IPS-NIHi11 (cell line): ENCODE data around the gene MYO5B.

Source experiments
- DNase-seq: peaks from one replicate; pipeline ENCODE4 v3.0.0; 2012; ENCODE audit warnings: mixed read lengths, low spot score

MYO5B gene

DNA sequence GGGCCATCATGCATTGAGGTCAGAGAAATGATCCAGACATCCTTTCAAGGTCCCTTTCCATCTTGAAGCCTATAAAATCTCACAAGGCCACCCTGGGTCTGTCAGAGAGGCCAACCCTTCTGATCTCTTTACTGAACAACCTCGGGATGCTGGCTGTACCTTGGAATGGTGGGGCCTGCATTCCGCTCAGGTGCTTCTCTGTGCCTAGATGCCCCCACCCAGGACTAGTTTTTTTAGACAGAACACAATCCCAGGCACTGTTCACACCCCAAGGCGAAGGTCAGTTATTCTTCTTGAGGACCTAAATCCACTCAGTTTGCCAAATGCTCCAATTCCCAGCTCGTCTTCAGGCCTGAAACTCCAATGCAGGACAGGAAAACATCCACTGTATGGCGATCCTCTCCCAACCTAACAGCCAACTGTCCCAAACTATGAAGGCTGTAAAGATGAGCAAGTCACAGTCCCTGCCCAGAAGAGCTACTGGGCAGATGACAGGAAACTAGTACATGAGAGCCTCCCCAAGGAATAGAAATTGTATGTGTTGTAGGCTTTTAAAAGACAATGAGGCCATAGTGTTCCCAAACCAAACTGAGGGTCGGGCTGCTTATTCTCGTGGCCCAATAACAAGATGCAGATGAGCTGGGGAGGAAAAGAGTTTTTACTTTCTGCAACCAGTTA lies 227.2 kb downstream of the MYO5B start:
- no peak for DNase-seq

DNA sequence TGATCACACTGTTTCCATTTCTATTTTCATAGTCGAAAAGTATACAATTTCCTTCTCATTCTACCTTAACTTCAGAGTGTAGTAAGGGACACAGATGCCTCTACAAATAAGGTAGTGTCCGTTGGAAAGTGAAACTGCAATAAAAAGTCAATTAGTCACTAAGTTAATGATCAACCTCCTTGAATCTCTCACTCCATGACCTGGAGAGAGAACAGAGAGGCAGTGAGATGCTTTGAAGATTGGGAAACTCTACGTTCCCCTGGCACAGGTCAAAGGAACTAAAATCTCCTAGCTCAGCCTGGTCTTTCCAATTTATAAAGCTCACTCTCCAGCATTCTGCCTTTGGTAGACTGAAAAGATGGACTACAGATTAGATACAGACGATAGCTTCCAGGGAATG lies 227.8 kb downstream of the MYO5B start:
- DNase-seq, result no peak

GRCh38 chr18:49966090-49966489 lies 228.9 kb downstream of the MYO5B start:
- no peak for DNase-seq

GRCh38 chr18:49963217-49963616 lies 231.7 kb downstream of the MYO5B start:
- no peak for DNase-seq

DNA sequence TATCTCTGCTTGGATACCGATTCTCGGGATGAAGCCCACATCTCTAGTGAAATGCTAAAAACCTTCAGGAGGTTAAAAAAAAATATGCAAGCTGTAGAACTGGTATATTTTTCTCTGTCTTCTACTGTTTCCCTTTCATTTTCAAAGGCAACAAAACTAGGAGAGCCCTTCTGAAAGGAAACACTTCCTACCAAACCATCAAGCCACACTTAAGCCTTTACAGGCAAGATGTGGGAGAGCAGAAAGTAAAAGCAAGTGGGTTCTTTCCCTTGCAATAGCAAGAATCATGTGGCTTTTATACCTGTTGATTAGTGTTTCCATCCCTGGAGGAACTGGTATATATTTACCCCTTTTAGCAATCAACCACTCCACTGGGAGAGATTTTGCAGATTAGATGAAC lies 233.7 kb downstream of the MYO5B start:
- no peak for DNase-seq

DNA sequence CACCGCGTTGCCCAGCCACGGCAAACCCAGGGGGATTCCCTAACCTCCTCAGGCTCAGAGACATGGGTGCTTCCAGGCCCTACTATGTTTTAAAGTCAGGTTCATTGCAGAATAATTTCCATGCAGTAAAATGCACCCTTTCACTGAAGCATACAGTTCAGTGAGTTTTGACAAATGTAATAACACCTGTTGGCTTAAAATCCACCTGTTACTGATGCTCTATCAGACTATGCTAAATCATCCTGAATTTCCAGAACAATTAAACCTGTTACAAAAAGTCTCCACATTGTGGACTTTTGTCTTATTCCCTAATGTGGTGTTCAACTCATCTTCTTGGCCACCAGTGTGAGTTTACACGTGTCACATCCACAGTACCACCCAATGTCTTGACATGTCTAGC lies 234.6 kb downstream of the MYO5B start:
- DNase-seq, result no peak

- no peak for DNase-seq
These were observed 235.8 kb downstream of the MYO5B start for GRCh38 chr18:49959176-49959575.

DNA sequence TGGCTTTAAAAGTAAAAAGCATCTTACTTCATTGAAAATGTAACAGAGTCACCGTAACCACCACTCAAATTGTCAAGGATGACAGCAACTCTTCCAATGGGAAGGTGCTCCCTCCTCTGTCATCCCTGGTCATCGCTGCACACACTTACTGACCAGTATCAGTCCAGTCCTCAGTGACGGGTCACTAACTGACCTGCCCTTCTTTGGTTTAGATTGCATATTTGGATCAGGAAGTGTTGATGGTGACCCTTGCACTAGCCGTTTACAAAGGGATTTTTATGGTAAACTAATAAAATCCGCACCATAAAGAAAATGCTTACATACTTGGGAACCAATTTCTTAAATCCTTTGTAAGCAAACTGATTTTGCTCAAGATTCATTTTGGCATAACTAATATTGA lies 239.7 kb downstream of the MYO5B start:
- DNase-seq, result no peak

DNA sequence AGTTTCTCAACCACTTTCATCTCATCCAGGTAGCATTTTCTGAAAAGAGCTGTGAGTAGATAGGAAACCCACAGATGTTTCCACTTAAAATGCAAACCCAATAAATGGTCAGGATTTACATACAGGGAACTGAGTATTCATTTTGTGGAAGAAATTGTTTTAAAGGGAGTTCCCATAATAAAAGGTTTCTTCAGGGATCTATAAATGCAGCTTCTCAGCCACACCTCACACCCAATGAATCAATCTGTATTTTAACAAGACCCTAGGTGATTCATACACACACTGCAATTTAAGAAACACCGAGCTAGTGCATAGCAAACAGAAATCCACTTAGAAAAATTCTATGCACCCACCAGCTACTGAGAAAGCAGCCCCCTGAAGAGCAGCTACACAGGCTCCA lies 241.6 kb downstream of the MYO5B start:
- no peak for DNase-seq

DNA sequence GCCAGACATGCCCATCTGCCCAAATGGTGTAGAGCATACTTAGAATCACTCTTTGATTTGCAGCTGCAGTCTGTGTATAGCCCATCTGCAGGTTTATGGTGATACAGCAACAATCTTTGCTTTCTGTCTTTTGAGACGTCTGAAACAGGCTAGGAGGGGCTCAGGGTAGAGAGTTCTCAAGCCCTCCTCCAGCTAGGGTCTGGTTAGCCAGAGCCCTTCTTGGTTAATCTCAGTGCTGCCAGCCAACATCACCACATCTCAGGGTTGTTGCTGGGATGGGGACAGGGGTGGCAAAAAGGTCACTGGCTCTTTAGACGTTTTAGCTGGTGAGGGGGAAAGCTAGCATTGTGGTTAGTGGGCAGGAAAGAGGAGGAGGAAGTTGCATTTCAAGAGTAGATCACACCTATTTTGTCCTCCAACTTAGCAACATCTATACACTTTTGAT lies 245.0 kb downstream of the MYO5B start:
- no peak for DNase-seq

DNA sequence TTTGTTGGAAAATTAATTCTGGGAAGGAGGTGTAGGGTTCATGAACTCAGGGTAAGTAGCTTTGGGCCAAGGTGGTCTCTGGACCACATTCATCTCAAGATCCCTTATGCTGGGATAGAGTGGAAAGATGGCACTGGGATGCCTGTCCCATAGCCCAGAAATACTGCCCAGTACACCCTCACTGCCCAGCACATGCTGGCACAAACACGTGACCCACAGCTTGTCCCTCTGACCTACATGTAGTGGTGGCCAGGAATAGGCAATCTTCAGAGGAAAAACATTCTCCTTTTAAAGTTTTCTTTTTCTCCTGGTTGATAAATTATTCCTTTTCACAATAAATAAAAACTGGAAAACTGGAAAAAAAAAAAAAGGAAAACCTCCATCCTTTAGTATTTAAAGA lies 246.0 kb downstream of the MYO5B start:
- DNase-seq, result no peak

DNA sequence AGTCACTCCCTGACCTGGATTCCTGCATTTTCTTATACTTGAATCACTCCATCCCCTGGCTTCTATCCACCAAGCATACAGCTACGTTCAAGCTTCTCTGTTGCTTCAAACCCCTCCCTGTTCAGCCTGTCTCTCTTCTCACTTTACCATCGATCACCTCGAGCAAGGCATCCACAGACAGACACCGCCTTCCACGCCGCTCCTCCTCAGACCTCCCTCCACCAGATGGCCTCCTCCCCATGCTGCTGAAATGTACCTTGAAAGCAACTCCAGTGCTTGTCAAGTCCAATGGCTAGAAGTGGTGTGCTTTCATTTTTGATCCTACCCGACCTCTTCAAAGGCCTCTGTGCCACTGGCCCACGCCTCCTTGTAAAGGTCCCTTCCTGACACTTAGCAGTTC lies 250.3 kb downstream of the MYO5B start:
- peak; percentile 38 for DNase-seq

GRCh38 chr18:49936821-49937220 lies 258.1 kb downstream of the MYO5B start:
- DNase-seq, result no peak

DNA sequence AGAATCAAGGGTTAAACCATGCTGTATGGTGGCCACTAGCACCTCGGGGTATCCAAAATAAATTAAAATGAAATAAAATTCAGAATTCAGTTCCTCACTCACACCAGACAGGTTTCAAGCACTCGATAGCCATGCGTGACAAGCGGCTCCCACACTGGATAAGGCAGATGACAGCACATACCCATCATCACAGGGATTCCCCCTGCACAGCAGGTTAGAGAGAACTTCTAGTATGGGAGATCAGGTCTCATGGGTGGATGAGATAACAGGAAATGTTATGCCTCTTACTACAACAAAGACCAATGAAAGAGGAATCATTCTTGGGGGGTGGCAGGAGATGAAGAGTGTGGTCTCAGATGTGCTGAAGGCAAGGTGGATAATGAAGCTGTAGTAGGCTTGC lies 259.7 kb downstream of the MYO5B start:
- no peak for DNase-seq

- no peak for DNase-seq
These were observed 260.5 kb downstream of the MYO5B start for GRCh38 chr18:49934457-49934856.

- no peak for DNase-seq
These were observed 261.3 kb downstream of the MYO5B start for GRCh38 chr18:49933530-49934128.

DNA sequence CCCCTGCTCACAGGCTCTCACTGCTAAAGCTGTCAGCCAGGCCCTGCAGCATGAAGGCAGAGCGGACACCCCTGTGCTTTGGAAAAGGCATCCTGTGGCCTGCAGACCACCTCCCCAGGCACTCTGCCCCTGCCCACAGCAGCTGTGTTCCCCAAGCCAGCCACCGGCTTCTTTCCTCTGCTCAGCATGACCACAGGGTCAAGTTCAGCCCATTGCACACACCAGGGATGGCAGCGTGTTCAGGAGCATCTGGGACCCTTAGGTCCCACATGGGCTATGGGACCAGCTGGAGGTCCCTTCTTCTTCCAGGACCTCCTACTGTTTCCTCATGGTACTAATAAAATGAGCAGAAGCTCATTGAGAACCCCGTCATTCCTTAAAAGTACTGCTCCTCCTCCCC lies 263.2 kb downstream of the MYO5B start:
- no peak for DNase-seq

DNA sequence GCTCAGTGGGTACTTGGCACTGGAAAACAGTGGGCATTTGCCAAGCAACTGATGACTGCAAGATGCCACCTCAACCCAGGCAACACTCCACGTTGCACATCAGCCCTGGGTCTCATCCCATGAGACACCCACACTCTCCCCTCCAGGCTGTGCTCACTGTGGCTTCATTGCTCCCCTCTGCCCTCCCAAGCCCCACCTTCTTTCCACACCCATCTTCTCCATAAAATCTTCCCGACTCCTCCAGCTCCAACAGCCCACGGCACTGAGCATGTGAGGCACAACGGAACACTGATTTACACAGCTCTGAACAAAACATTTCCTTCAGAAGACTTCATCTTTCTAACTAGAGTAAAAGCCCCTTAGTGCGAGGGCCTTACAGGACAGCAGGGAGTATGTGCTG lies 263.8 kb downstream of the MYO5B start:
- DNase-seq, result no peak

- DNase-seq, result no peak
These were observed 268.7 kb downstream of the MYO5B start for GRCh38 chr18:49926106-49926745.

GRCh38 chr18:49924293-49924983 lies 270.5 kb downstream of the MYO5B start:
- no peak for DNase-seq

- DNase-seq, result no peak
These were observed 272.7 kb downstream of the MYO5B start for GRCh38 chr18:49922228-49922627.

- no peak for DNase-seq
These were observed 273.5 kb downstream of the MYO5B start for GRCh38 chr18:49921318-49921985.
